HG03442 (cell line): ENCODE measurements around the gene RDX.
A peak's percentile ranks its signal among the peaks of the same experiment; 100 is the strongest.
"Not testable (repeated sequence)": the region's sequence is repeated elsewhere in the genome, so short reads cannot be mapped to it uniquely, and the experiment has no call there.

ENCODE experiments used
- ATAC-seq: cut with Tn5 transposase; IDR thresholded peaks from one replicate; pipeline ENCODE4 v1.9.1; 2021; ENCODE audit warnings: mild to moderate bottlenecking, moderate library complexity; ENCODE audit not compliant: unreplicated experiment

RDX gene

GRCh38 chr11:110306019-110306388 is 9.6 kb upstream of the RDX start:
- not testable (repeated sequence) for ATAC-seq

GRCh38 chr11:110305169-110306018 is 9.0 kb upstream of the RDX start:
- ATAC-seq, result no peak

- no peak for ATAC-seq
Observed at GRCh38 chr11:110303414-110303826, 7.0 kb upstream of the RDX start.

DNA sequence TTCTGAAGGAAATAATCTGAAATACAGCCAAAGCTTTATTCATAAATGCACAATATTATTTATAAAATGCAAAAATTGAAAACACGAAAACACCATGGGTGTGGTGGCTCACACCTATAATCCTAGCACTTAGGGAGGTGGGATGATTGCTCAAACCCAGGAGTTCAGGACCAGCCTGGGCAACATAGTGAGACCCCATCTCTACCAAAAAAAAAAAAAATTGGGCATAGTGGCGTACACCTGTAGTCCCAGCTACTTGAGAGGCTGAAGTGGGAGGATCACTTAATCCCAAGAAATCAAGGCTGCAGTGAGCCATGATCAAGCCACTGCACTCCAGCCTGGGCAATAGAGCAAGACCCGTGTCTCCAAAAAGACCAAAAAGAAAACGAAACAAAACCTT is 5.2 kb upstream of the RDX start:
- ATAC-seq, result no peak

DNA sequence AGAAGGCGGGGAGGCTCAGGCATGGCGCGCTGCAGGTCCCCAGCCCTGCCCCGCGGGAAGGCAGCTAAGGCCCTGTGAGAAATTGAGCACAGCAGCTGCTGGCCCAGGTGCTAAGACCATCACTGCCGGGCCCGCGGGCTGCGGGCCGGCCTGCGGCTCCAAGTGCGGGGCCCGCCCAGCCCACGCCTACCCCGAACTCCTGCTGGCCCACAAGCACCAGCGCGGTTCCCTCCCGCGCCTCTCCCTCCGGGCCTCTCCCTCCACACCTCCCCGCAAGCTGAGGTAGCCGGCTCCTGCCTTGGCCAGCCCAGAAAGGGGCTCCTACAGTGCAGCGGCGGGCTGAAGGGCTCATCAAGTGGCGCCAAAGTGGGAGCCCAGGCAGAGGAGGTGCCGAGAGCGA is 4.6 kb upstream of the RDX start:
- ATAC-seq, result no peak

- no peak for ATAC-seq
Observed at GRCh38 chr11:110299006-110299785, 2.8 kb upstream of the RDX start.

DNA sequence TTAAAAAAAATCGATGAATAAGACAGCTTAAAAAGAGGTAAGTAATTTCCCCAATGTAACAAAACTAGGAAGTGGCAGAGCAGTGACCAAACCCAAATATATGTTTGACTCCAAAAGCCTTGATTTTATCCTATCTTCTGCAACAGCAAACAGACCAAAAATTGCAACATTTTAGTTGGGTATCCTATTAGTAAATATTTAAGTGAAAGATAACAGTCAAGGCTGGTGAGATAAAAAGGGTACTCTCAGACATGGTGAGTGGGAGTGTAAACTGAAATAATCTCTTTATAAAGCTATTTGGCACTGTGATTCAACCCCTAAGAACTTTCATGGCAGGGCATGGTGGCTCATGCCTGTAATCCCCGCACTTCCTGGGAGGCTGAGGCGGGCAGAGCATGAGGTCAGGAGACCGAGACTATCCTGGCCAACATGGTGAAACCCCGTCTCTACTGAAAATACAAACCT is 1.9 kb upstream of the RDX start:
- no peak for ATAC-seq

DNA sequence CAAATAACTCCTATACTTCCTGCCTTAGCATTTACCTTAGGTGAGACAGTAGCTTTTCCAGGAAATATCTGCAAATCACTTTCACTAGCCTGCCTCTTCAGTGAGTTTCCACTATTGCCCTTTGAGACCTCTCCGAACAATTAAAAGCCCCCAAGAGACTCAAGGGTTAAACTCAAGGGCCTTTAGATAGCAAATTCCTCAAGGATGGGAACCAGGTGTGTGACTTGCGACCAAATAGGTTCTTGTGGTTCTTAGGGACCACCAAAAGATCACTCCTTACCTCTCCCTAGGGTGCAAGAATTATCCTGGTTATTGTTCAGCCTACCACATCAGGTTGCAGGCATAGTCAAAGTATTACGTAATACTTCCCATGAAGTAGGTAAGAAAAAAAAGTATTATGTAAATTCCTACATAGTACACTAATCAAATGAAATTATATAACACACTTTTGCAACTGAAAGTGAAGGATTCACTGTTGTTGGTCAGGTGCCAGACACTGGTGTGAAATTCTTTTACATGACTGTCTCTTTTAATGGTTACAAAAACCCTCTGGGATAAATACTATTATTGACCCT is 1.4 kb upstream of the RDX start:
- no peak for ATAC-seq

GRCh38 chr11:110297076-110297725 is 787 bp upstream of the RDX start:
- ATAC-seq, result no peak

GRCh38 chr11:110295531-110296225 is 736 bp downstream of the RDX start:
- peak; percentile 62 for ATAC-seq

DNA sequence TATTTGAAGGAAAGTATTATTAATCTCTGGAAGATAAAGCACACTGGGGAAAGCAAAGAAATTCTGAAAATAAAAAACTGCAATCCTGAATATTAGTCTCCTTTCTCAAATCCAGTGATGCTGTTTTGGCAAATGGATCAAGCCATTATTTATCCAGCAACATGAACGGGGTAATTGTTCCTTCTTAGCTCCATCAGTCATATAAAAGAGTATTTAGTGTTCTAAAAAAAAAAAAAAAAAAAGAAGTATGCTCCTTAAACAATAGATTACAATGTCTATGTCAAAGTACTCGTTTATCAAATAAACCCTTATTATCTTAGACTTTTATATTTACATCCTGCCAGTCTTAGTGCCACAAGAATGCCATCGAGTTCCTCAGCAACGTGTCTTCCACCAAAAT is 1.3 kb downstream of the RDX start:
- no peak for ATAC-seq

DNA sequence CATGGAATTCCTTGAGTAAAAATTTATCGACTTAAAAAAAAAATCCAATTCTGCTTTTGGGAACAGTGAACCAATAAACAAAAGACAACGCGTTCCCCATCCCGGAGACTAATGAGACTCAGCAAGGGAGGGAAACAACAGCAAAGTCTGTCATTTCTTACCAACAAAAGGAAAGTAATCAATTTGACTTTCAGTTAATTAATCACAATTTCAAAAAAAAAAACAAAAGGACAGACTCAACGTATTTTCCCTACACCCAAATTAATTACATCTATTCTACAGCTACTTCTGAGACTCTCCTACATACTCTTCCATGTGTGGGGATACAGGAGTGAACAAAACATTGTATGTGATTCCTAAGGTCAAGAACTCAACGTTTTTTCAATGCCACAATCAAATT is 1.9 kb downstream of the RDX start:
- ATAC-seq, result no peak

- no peak for ATAC-seq
Observed at GRCh38 chr11:110293389-110293788, 3.0 kb downstream of the RDX start.

DNA sequence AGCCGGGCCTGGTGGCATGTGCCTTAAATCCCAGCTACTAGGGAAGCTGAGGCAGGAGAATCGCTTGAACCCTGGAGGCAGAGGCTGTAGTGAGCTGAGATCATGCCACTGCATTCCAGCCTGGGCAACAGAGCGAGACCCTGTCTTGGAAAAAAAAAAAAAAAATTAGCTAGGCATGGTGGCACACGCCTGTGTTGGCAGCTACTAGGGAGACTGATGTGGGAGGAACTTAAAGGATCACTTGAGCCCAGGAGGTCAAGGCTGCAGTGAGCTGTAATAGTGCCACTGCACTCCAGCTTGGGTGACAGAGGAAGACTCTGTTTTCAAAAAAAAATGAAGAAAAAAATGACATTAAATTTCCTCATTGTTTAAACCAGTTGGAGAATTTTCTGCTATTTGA is 4.3 kb downstream of the RDX start:
- ATAC-seq, result not testable (repeated sequence)

DNA sequence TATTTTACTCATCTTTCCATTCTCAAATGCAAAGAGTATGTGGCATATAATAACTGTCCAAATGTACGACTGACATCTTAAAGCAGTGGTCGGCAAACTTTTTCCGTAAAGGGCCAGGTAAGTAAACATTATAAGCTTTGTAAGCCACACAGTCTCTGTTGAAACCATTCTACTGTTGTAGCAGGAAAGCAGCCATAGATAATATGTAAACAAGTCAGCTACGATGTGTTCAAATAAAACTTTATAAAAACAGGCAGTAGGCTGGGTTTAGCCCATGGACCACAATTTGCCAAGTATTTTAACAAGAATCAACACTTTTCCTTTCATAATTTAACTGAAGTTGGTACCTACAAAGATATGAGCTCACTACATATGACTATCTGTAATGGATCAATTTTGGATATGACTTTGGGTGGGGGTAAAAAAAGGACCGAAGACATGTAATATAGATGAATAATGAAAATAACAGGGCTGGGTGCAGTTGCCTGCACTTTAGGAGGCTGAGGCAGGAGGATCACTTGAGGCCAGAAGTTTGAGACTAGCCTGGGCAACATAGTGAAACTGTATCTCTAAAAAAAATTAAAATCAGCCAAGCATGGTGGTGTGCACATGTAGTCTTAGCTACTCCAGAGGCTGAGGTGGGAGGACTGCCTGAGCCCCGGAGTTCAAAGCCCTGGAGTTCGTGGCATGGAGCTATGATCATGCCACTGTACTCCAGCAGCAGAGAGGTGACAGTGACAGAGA is 5.7 kb downstream of the RDX start:
- no peak for ATAC-seq

- no peak for ATAC-seq
Observed at GRCh38 chr11:110289472-110289871, 6.9 kb downstream of the RDX start.

- ATAC-seq, result no peak
Observed at GRCh38 chr11:110287537-110287936, 8.9 kb downstream of the RDX start.

DNA sequence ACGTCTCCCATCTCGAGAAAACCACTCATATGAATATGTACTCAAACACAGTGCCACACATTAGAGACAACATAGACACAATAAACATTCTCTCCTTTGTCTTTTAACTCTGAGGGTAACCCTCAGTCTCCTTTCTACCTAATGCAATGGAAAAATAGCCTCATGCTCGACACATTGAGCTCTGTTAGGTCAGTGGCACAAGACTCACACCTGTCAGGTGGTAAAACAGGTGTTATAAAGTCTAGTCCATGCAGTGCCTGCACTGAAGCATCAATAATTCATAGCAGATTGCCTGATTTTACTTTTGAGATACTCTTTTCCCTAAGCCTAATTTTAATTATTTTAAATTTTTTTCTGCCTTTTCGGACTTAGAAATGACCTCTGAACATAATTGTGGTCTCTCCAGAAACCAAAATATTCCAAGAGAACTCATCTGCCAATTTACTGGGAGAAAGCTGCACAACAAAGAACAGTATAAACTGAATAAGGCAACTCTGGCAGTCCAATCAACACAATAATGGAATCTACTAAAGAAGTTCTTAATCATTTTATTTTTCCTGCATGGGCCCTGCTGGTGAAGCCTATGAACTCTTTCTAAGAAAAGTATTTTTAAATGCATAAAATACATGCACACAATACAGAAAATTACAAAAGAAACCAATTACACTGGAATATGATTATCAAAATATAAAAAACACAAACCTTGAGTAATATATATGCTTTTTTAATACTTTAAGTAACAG is 9.9 kb downstream of the RDX start:
- ATAC-seq, result no peak

GRCh38 chr11:110283862-110284261 is 12.6 kb downstream of the RDX start:
- ATAC-seq, result no peak
